Thyroid gland (tissue), 4 donors: Measurements from ENCODE around the gene SLCO4A1.

Experiments
- POLR2A ChIP-seq, 2 donors: fragments of 450-650 bp; IDR thresholded peaks; one replicate each; pipeline ENCODE4 v1.6.1; 2017; ENCODE audit warnings: antibody characterized with exemption in 2 of 2, mild to moderate bottlenecking in 2 of 2, moderate library complexity in 1 of 2
- TF ChIP-seq, protein P1 (sequence below), 6 experiments: fragments of 200-600 bp in 3 of 6; fragments of 450-650 bp in 3 of 6; sonication (generic) in 3 of 6; IDR thresholded peaks; one replicate each; pipeline ENCODE4 v1.5.1; 2016 to 2019; ENCODE audit warnings: antibody characterized with exemption in 6 of 6, mild to moderate bottlenecking in 2 of 6, inconsistent platforms in 1 of 6, moderate library complexity in 1 of 6

DNA sequence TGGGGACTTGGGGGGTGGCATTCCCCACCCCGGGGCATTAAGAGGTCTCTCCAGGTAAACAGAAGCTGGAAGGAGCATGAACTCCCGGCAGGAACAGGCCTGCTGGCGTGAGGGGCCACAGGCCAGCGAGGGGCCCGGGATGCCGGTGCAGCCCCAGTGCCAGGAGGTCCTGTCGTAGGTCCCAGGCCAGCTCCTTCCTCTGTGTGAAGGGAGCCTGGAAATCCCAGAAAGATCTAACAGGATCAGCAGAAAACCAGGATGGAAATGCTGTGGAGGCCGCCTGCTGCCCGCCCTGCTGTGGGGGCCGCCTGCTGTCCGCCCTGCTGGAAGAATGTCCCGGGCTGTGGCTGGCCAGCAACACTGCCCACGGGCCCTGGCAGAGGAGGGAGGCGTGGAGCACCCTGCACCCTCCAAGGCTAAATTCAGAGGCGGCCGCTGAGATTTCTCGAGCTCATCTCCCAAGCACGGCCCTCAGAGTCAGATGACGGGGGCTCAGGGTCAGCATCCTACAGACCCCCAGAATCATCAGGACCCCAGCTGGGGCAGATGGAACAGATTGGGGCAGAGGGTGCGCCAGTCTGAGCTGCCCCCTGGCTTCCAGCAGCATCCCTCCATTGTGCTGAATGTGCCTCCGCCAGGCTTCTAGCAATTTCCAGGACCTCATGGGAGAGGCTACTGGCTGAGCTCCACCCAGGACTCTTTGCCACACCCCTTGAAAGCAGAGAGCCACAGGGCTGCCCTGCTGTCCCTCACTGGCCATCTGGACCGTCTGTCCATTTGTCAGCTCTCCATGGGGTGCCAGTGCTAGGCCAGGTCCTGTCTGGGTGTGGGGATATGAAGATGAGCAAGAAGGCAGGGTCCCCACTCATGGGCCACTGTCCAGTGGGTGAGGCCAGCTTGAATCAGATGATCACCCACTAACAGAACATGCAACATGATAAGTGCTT is 32.2 kb upstream of the SLCO4A1 start:
- TF ChIP-seq, protein P1, sequence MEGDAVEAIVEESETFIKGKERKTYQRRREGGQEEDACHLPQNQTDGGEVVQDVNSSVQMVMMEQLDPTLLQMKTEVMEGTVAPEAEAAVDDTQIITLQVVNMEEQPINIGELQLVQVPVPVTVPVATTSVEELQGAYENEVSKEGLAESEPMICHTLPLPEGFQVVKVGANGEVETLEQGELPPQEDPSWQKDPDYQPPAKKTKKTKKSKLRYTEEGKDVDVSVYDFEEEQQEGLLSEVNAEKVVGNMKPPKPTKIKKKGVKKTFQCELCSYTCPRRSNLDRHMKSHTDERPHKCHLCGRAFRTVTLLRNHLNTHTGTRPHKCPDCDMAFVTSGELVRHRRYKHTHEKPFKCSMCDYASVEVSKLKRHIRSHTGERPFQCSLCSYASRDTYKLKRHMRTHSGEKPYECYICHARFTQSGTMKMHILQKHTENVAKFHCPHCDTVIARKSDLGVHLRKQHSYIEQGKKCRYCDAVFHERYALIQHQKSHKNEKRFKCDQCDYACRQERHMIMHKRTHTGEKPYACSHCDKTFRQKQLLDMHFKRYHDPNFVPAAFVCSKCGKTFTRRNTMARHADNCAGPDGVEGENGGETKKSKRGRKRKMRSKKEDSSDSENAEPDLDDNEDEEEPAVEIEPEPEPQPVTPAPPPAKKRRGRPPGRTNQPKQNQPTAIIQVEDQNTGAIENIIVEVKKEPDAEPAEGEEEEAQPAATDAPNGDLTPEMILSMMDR (IDR thresholded peaks at IDR 0.05): no peak
- no peak for TF ChIP-seq POLR2A (IDR thresholded peaks at IDR 0.05)
